HEK293 (cell line): ENCODE results near the gene JOSD1.

Source experiments
- CTCF ChIA-PET: fragments of 350-600 bp; formaldehyde crosslinking; extraction: SDS; loops from one replicate; lab custom pipeline; 2021; ENCODE audit warnings: antibody characterized with exemption; lab: Yijun Ruan, JAX
- POLR2A ChIA-PET: fragments of 300-600 bp; formaldehyde crosslinking; extraction: SDS; loops from one replicate; lab custom pipeline; 2020; ENCODE audit warnings: antibody characterized with exemption, inconsistent platforms; lab: Yijun Ruan, JAX
- H3K27ac ChIP-seq: fragments of 200-500 bp; sonication (Bioruptor generic); 2 replicates; pipeline ENCODE4 v1.5.1; 2014; ENCODE audit warnings: low read depth, low read length, control low read depth, inconsistent platforms; ENCODE audit errors: extremely low read depth
- H3K36me3 ChIP-seq, 2 experiments: fragments of 200-500 bp in 1 of 2; sonication (Bioruptor generic) in 1 of 2; 1 replicate in 1 of 2; 2 replicates in 1 of 2; pipeline ENCODE4 v1.5.1; 2014 to 2017; ENCODE audit warnings: inconsistent platforms in 2 of 2, low read length in 2 of 2; ENCODE audit not compliant: control insufficient read depth in 2 of 2, insufficient read depth in 1 of 2
- H3K4me1 ChIP-seq: fragments of 200-500 bp; sonication (Bioruptor generic); 2 replicates; pipeline ENCODE4 v1.5.1; 2014; ENCODE audit warnings: mild to moderate bottlenecking, low read length, inconsistent platforms; ENCODE audit not compliant: control insufficient read depth, insufficient read depth
- H3K4me3 ChIP-seq: 2 replicates; pipeline ENCODE4 v1.5.1; 2011; ENCODE audit warnings: low read depth, mild to moderate bottlenecking, control low read depth, low read length, moderate library complexity
- H3K9me3 ChIP-seq: fragments of 200-500 bp; sonication (Bioruptor generic); 2 replicates; pipeline ENCODE4 v1.5.1; 2014; ENCODE audit warnings: low read depth, low read length, inconsistent platforms; ENCODE audit not compliant: control insufficient read depth, insufficient read depth
- AEBP2 ChIP-seq: fragments of 450-650 bp; formaldehyde crosslinking; IDR thresholded peaks from 2 replicates; pipeline ENCODE4 v1.5.1; 2016; ENCODE audit warnings: missing biosample characterization, missing genetic modification characterization, borderline replicate concordance
- BCL11B ChIP-seq: fragments of 450-650 bp; formaldehyde crosslinking; IDR thresholded peaks from 2 replicates; pipeline ENCODE4 v1.5.1; 2016; ENCODE audit warnings: low read depth, missing biosample characterization, missing genetic modification characterization
- GFI1B ChIP-seq: fragments of 450-650 bp; formaldehyde crosslinking; IDR thresholded peaks from 2 replicates; pipeline ENCODE4 v1.5.1; 2016; ENCODE audit warnings: missing biosample characterization, missing genetic modification characterization
- HOXD13 ChIP-seq: sonication (generic); formaldehyde crosslinking; IDR thresholded peaks from 2 replicates; pipeline ENCODE4 v1.8.0; 2022; ENCODE audit warnings: missing genetic modification reagents, borderline replicate concordance
- KLF8 ChIP-seq: fragments of 450-650 bp; formaldehyde crosslinking; IDR thresholded peaks from 2 replicates; pipeline ENCODE4 v1.5.1; 2016; ENCODE audit warnings: missing biosample characterization, missing genetic modification characterization
- PRDM6 ChIP-seq: fragments of 450-650 bp; formaldehyde crosslinking; IDR thresholded peaks from 2 replicates; pipeline ENCODE4 v1.5.1; 2017; ENCODE audit warnings: missing biosample characterization, missing genetic modification characterization
- TRIM28 ChIP-seq: IDR thresholded peaks from 2 replicates; pipeline ENCODE4 v1.6.1; 2011; ENCODE audit warnings: low read length, control low read depth, borderline replicate concordance
- ZBTB21 ChIP-seq: fragments of 450-650 bp; formaldehyde crosslinking; IDR thresholded peaks from 2 replicates; pipeline ENCODE4 v1.5.1; 2017; ENCODE audit warnings: missing biosample characterization, missing genetic modification characterization
- ZBTB7A ChIP-seq: fragments of 450-650 bp; formaldehyde crosslinking; IDR thresholded peaks from 2 replicates; pipeline ENCODE4 v1.5.1; 2016; ENCODE audit warnings: low read depth, missing biosample characterization, missing genetic modification characterization
- ZFP37 ChIP-seq: fragments of 450-650 bp; formaldehyde crosslinking; IDR thresholded peaks from 2 replicates; pipeline ENCODE4 v1.5.1; 2016; ENCODE audit warnings: missing biosample characterization, missing genetic modification characterization
- ZIC2 ChIP-seq: fragments of 450-650 bp; formaldehyde crosslinking; IDR thresholded peaks from 2 replicates; pipeline ENCODE4 v1.5.1; 2016; ENCODE audit warnings: missing biosample characterization, missing genetic modification characterization
- ZNF174 ChIP-seq: fragments of 450-650 bp; formaldehyde crosslinking; IDR thresholded peaks from 2 replicates; pipeline ENCODE4 v1.5.0; 2017; ENCODE audit warnings: missing biosample characterization, mild to moderate bottlenecking, missing genetic modification characterization
- ZNF239 ChIP-seq: fragments of 450-650 bp; formaldehyde crosslinking; IDR thresholded peaks from 2 replicates; pipeline ENCODE4 v1.5.1; 2016; ENCODE audit warnings: missing biosample characterization, missing genetic modification characterization
- ZNF274 ChIP-seq, 2 experiments: fragments of 200-500 bp in 1 of 2; fragments of 450-650 bp in 1 of 2; sonication (Bioruptor generic) in 1 of 2; formaldehyde crosslinking in 1 of 2; IDR thresholded peaks; 2 replicates each; pipeline versions ENCODE4 v1.5.1 to v1.6.1; 2014 to 2016; ENCODE audit warnings: borderline replicate concordance in 1 of 2, inconsistent platforms in 1 of 2, low read length in 1 of 2, missing biosample characterization in 1 of 2, missing genetic modification characterization in 1 of 2
- ZNF292 ChIP-seq: fragments of 450-650 bp; formaldehyde crosslinking; IDR thresholded peaks from 2 replicates; pipeline ENCODE4 v1.5.1; 2016; ENCODE audit warnings: low read depth, missing biosample characterization, missing genetic modification characterization, borderline replicate concordance
- ZNF514 ChIP-seq: fragments of 450-650 bp; formaldehyde crosslinking; IDR thresholded peaks from 2 replicates; pipeline ENCODE4 v1.5.1; 2016; ENCODE audit warnings: missing biosample characterization, missing genetic modification characterization
- ZNF560 ChIP-seq: fragments of 450-650 bp; formaldehyde crosslinking; IDR thresholded peaks from 2 replicates; pipeline ENCODE4 v1.5.1; 2017; ENCODE audit warnings: missing biosample characterization, missing genetic modification characterization, borderline replicate concordance
- ZNF600 ChIP-seq: fragments of 450-650 bp; formaldehyde crosslinking; IDR thresholded peaks from 2 replicates; pipeline ENCODE4 v1.5.1; 2016; ENCODE audit warnings: missing biosample characterization, missing genetic modification characterization
- ZNF776 ChIP-seq: fragments of 450-650 bp; formaldehyde crosslinking; IDR thresholded peaks from 2 replicates; pipeline ENCODE4 v1.5.0; 2017; ENCODE audit warnings: missing biosample characterization, missing genetic modification characterization, borderline replicate concordance
- ZNF837 ChIP-seq: fragments of 450-650 bp; formaldehyde crosslinking; IDR thresholded peaks from 2 replicates; pipeline ENCODE4 v1.5.1; 2016; ENCODE audit warnings: missing biosample characterization, missing genetic modification characterization
- ZSCAN18 ChIP-seq: fragments of 450-650 bp; formaldehyde crosslinking; IDR thresholded peaks from 2 replicates; pipeline ENCODE4 v1.5.1; 2016; ENCODE audit warnings: missing biosample characterization, missing genetic modification characterization
- ZSCAN30 ChIP-seq: fragments of 450-650 bp; IDR thresholded peaks from 2 replicates; pipeline ENCODE4 v1.5.1; 2018; ENCODE audit warnings: missing biosample characterization, mild to moderate bottlenecking, missing genetic modification characterization, moderate library complexity

The JOSD1 gene

GRCh38 chr22:38748487-38749136, 47.9 kb upstream of the JOSD1 start:
- ChIA-PET CTCF (interaction anchor here (1.3 to 2.7 kb wide), 2 partner anchors 15 to 19 kb away, joined by 3 to 12 read pairs; no protein-coding TSS in a partner anchor), POLR2A (interaction anchor here (0.5 to 1.6 kb wide), 3 partner anchors 11 to 379 kb away, joined by 3 to 4 read pairs (median 4); no protein-coding TSS in a partner anchor)
- Histone ChIP-seq H3K36me3 (peaks cover 46 to 98% of the 10 kb centered on the region in 2 experiments), H3K9me3 (no peaks in the 10 kb centered on the region), H3K27ac (no peak overlapping the region), H3K4me3 (no peak overlapping the region), H3K4me1 (no peaks in the 10 kb centered on the region)
- no peak for TF ChIP-seq ZNF514 (tag by site-specific recombination)
- TF ChIP-seq ZIC2 (tag by site-specific recombination), result peak; percentile 44; the same call in 1 of the 2 replicates

- ChIA-PET CTCF (interaction anchor here (2.7 kb wide), 1 partner anchor 13 kb away, joined by 12 read pairs; no protein-coding TSS in a partner anchor), POLR2A (no interaction called here)
- H3K4me3 ChIP-seq, result no peak overlapping the region
- TF ChIP-seq ZNF239 (tag by site-specific recombination) (no peak), ZNF600 (tag by site-specific recombination) (no peak), ZNF776 (no peak), ZBTB7A (no peak), KLF8 (tag by site-specific recombination) (no peak), GFI1B (tag by site-specific recombination) (no peak), ZNF837 (no peak), BCL11B (tag by site-specific recombination) (no peak), ZNF292 (tag by site-specific recombination) (no peak), AEBP2 (tag by site-specific recombination) (no peak), PRDM6 (tag by site-specific recombination) (no peak), ZNF174 (no peak), HOXD13 (no peak), ZNF274 (IDR thresholded peaks at IDR 0.05; ENCODE audit: low read length) (no peak), ZNF274 (tag by site-specific recombination; IDR thresholded peaks at IDR 0.05; ENCODE audit: borderline replicate concordance) (no peak)
- no peaks in the 10 kb centered on the region for H3K4me1 ChIP-seq
- 0 out of 2 replicates have a peak overlapping the region, but pooled peaks have one; percentile 9 for H3K27ac ChIP-seq
- H3K36me3 ChIP-seq, result peaks cover 59 to 100% of the 10 kb centered on the region in 2 experiments
- no peaks in the 10 kb centered on the region for H3K9me3 ChIP-seq
Observed at GRCh38 chr22:38745676-38746460, 45.1 kb upstream of the JOSD1 start.

GRCh38 chr22:38744981-38745380, 44.2 kb upstream of the JOSD1 start:
- Histone ChIP-seq H3K36me3 (peaks cover 60 to 100% of the 10 kb centered on the region in 2 experiments), H3K4me3 (no peak overlapping the region), H3K4me1 (no peaks in the 10 kb centered on the region), H3K27ac (no peak overlapping the region), H3K9me3 (no peaks in the 10 kb centered on the region)
- no peak for TF ChIP-seq ZSCAN30 (tag by site-specific recombination)
- TF ChIP-seq ZNF560 (tag by site-specific recombination), result no peak
- TF ChIP-seq ZFP37, result no peak
- TF ChIP-seq ZBTB21 (tag by site-specific recombination), result no peak
- TF ChIP-seq TRIM28, result no peak
- TF ChIP-seq BCL11B (tag by site-specific recombination), result no peak
- no peak for TF ChIP-seq ZSCAN18 (tag by site-specific recombination)
- ChIA-PET CTCF (no interaction called here), POLR2A (no interaction called here)
